ENCODE data around the gene SYCP2.

- TF ChIP-seq CTCF (conservative IDR thresholded peaks at IDR 0.05; ENCODE audit: low read depth, low read length) (no peak), EZH2phosphoT487 (IDR thresholded peaks at IDR 0.05; ENCODE audit: borderline replicate concordance, low read length) (no peak), EZH2 (IDR thresholded peaks at IDR 0.05; ENCODE audit: low read length, unreplicated experiment) (no peak)
Observed at GRCh38 chr20:59971428-59971827, 38.0 kb upstream of the SYCP2 start.

All from PC-3 (cell line).